Measurements from ENCODE around the gene MUSTN1. TPM values are rescaled to one million over a fixed set of nuclear protein-coding genes. Genes with fewer than 3 reads are reported as not detected.

Gene MUSTN1
- 10 to 100 TPM in 1 of 4 donors, 1 to 10 TPM in 3; 5.5 to 13.1 (median 7.9) TPM for total RNA-seq

DNA sequence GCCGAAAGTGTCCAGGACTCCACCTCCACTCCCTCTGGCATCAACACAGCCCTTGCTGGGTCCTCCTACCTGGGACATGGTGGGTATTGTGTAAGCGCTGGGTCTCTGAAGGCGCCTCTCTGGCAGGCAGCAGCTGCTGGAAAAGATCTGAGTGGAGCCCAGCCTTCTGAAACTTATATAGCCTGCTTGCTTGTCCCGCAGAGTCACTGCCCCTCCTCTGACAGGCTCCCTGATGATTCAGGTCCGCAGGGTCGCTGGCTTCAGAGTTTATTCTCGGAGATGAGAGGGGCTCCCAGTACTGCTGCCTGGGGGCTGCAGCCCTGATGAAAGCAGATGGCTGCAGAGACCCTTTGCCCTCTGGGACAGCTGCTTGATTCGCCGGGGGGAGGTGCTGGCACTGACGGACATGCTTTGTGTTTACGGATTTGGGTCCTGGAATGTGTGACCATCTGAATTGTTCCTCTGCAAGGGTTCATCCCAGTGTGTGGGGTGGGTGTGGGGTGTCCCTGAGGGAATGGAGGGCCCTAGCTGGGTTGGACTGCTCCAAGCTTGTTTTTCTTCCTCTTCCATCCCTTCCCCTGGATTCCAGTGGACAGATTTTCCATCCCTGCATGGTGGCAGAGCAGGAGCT lies at the start of gene MUSTN1:
MUSTN1 (minus strand) TSS at position 149 of the 631 bp plus-strand sequence; CDS start at position 78, 71 bp downstream.
- no peak within 1 kb of the TSS for H3K4me3 ChIP-seq (ENCODE audit: low read depth, poor library complexity, severe bottlenecking)
- TF ChIP-seq CTCF (IDR thresholded peaks at IDR 0.05) (no peak), POLR2A (IDR thresholded peaks at IDR 0.05) (no peak)
- WGBS, 2 donors = 61 to 65% methylated on average over 6 to 11 of the region's 11 CpGs
- DNase-seq (ENCODE audit: low spot score in 2 of 2) = no peak
- intact Hi-C loops (cut with DNase I; ENCODE audit: low total_unique reads) = no loop called here

DNA sequence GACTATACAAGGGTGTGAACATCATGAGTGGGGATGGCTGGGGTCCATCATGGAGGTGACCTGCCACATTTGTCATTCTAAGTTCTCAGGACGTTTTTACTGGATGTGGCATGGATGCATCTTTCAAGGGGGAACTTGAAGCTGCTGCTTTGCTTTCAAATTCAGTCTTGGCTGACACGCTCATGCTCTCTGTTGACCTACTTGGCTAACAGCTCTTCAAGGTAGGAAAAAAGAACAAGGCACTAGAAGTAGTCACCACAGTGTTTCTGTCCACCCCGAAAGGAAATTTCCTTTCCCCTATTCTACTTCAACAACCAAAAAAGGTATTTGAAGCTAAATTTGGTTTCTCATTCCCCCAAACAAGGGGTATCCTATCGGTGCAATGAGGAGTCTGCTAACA lies 47.6 kb upstream of the MUSTN1 start:
- WGBS, 2 donors = 91 to 92% methylated on average over 4 of the region's 4 CpGs
- H3K4me3 ChIP-seq (ENCODE audit: low read depth, poor library complexity, severe bottlenecking) = no peak overlapping the region
- intact Hi-C loops (cut with DNase I; ENCODE audit: low total_unique reads) = no loop called here

DNA sequence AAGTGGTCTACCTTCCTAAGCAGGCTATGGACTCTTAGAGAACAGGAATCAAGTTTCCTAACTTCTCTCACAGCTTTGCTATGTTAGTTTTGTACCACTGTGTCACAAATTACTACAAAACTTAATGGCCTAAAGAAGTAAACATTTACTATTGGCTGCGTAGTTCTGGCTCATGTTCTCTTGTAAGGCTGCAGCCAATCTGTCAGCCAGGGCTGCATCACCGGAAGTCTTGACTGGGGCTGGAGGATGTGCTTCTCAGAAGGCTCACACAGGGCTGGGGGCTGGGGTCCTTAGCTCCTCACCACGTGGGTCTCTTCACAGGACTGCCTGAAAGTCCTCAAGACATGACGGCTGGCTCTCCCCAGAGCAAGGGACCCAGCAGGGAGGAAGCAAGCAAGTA lies 47.1 kb upstream of the MUSTN1 start:
- peak in 1 of 2 donors; percentile 46 for DNase-seq (ENCODE audit: low spot score in 2 of 2)
- H3K4me3 ChIP-seq (ENCODE audit: low read depth, poor library complexity, severe bottlenecking) = no peak overlapping the region
- intact Hi-C loops (cut with DNase I; ENCODE audit: low total_unique reads) = no loop called here
- WGBS, 2 donors = 78 to 84% methylated on average over 4 of the region's 4 CpGs
- TF ChIP-seq POLR2A (IDR thresholded peaks at IDR 0.05) (no peak), CTCF (IDR thresholded peaks at IDR 0.05) (no peak)

More for the DNA sequence above, 47.6 kb upstream of the MUSTN1 start:
- TF ChIP-seq CTCF (IDR thresholded peaks at IDR 0.05) (no peak), POLR2A (IDR thresholded peaks at IDR 0.05) (no peak)
- DNase-seq (ENCODE audit: low spot score in 2 of 2) = no peak

DNA sequence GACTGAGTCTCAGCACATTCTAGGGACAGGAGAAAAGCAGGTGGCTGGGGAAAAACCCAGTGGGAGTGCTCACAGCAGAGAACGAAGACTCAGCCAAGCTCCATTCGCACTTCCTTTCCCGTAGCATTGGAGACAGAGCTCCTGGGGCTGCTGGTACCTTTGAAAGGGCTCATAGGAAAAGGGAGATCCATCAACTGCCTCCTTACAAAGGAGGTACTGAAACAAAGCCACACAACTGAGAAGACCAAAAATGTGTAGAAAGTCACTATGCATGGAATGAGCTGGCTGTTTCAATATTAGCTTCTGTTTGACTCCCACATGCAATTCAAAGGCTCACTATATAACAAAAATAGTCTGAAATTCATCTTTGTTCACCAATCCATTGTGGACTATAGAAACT lies 45.7 kb upstream of the MUSTN1 start:
- TF ChIP-seq CTCF (IDR thresholded peaks at IDR 0.05) (no peak), POLR2A (IDR thresholded peaks at IDR 0.05) (no peak)
- H3K4me3 ChIP-seq (ENCODE audit: low read depth, poor library complexity, severe bottlenecking) = no peak overlapping the region
- 89 to 96% methylated on average over 3 of the region's 3 CpGs for WGBS, 2 donors
- intact Hi-C loops (cut with DNase I; ENCODE audit: low total_unique reads) = no loop called here
- DNase-seq (ENCODE audit: low spot score in 2 of 2) = no peak

GRCh38 chr3:52880047-52880446 lies 45.2 kb upstream of the MUSTN1 start:
- intact Hi-C loops (cut with DNase I; ENCODE audit: low total_unique reads) = no loop called here
- no peak for TF ChIP-seq CTCF (IDR thresholded peaks at IDR 0.05)
- WGBS, 2 donors = 86 to 89% methylated on average over 5 of the region's 5 CpGs
- no peak for DNase-seq (ENCODE audit: low spot score in 2 of 2)
- H3K4me3 ChIP-seq (ENCODE audit: low read depth, poor library complexity, severe bottlenecking) = no peak overlapping the region

- WGBS, 2 donors = 75 to 83% methylated on average over 4 of the region's 4 CpGs
- TF ChIP-seq POLR2A (IDR thresholded peaks at IDR 0.05) (no peak), CTCF (IDR thresholded peaks at IDR 0.05) (no peak)
- no peak overlapping the region for H3K4me3 ChIP-seq (ENCODE audit: low read depth, poor library complexity, severe bottlenecking)
- no peak for DNase-seq (ENCODE audit: low spot score in 2 of 2)
- intact Hi-C loops (cut with DNase I; ENCODE audit: low total_unique reads) = no loop called here
These were observed 44.8 kb upstream of the MUSTN1 start for GRCh38 chr3:52879581-52879980.

Data from lower leg skin (tissue), 4 donors.